Kidney (tissue), 14 donors: ENCODE measurements around the gene SNAP23. TPM values are rescaled to one million over a fixed set of nuclear protein-coding genes. Genes with fewer than 3 reads are reported as not detected.

Experiments
- DNase-seq, 5 donors: peaks; one replicate each; pipeline ENCODE4 v3.0.0-alpha.2; 2013 to 2020
- FAIRE-seq: peaks from 2 replicates; lab custom pipeline; 2012; peaks lifted over from hg19 to GRCh38; lab: Jason Lieb, UNC
- H3K27ac ChIP-seq, 2 donors: one replicate each; pipeline ENCODE4 v1.7.0; 2013; ENCODE audit warnings: low read depth in 2 of 2, low read length in 2 of 2, inconsistent platforms in 1 of 2
- H3K27me3 ChIP-seq: one replicate; pipeline ENCODE4 v1.7.1; 2013; ENCODE audit warnings: low read length, inconsistent platforms; ENCODE audit not compliant: control insufficient read depth, insufficient read depth
- H3K36me3 ChIP-seq, 3 donors: one replicate each; pipeline versions ENCODE4 v1.7.0 to v1.7.1; 2013; ENCODE audit warnings: low read length in 3 of 3, control low read depth in 1 of 3, inconsistent platforms in 1 of 3; ENCODE audit not compliant: insufficient read depth in 3 of 3, control insufficient read depth in 2 of 3
- H3K4me1 ChIP-seq, 3 donors: one replicate each; pipeline versions ENCODE4 v1.7.0 to v1.7.1; 2013; ENCODE audit warnings: low read length in 3 of 3, inconsistent platforms in 1 of 3, low read depth in 1 of 3; ENCODE audit not compliant: control insufficient read depth in 2 of 3, insufficient read depth in 2 of 3
- H3K4me3 ChIP-seq, 3 donors: one replicate each; pipeline versions ENCODE4 v1.7.0 to v1.8.1; 2013; ENCODE audit warnings: low read length in 3 of 3, control low read depth in 1 of 3, inconsistent platforms in 1 of 3
- H3K9ac ChIP-seq, 3 donors: one replicate each; pipeline versions ENCODE4 v1.7.0 to v1.7.1; 2013; ENCODE audit warnings: low read length in 3 of 3, control low read depth in 1 of 3, inconsistent platforms in 1 of 3
- H3K9me3 ChIP-seq, 3 donors: one replicate each; pipeline versions ENCODE4 v1.7.0 to v1.7.1; 2013; ENCODE audit warnings: low read length in 3 of 3, control low read depth in 1 of 3, inconsistent platforms in 1 of 3; ENCODE audit not compliant: control insufficient read depth in 2 of 3, insufficient read depth in 1 of 3
- intact Hi-C: fragments of 100-400 bp; cut with DNase I; formaldehyde crosslinking; loops from one replicate; pipeline ENCODE4 v1.11.1; 2022
- polyA plus RNA-seq: library from polyadenylated mRNA; stranded (reverse); fragments of 350-450 nt; fragmentation: Illumina TruSeq; extraction: RNeasy Lipid Tissue Mini Kit (QIAGEN cat#74804); gene quantifications from one replicate; pipeline ENCODE4 v1.2.3, GENCODE V29; 2014; ENCODE audit warnings: low read depth, low replicate concordance; ENCODE audit not compliant: insufficient read depth
- total RNA-seq: library from RNA; stranded (reverse); fragmentation: NEBNext Ultra II Directional; extraction: Animal tissue kit (Norgen Biotek cat#: 25700); gene quantifications from one replicate; pipeline ENCODE4 v1.2.1, GENCODE V29; 2021
- TF ChIP-seq, protein P1 (sequence below): IDR thresholded peaks from 3 replicates; pipeline ENCODE4 v1.5.1; 2012; ENCODE audit warnings: mild to moderate bottlenecking, moderate library complexity, borderline replicate concordance; ENCODE audit not compliant: insufficient read depth; ENCODE audit errors: extremely low read depth
- donor health status: control.
- donor health status: control.
- donor health status: control.
- donor health status: control.
- donor health status: control.
- donor health status: DM: yes; HTN: yes; CAD: no.
- donor health status: Normal renal cell carcinoma (clear cell type).

The SNAP23 gene
- total and polyA plus RNA-seq, 2 donors from 2014 or later: 34.1 to 55.0 TPM

DNA sequence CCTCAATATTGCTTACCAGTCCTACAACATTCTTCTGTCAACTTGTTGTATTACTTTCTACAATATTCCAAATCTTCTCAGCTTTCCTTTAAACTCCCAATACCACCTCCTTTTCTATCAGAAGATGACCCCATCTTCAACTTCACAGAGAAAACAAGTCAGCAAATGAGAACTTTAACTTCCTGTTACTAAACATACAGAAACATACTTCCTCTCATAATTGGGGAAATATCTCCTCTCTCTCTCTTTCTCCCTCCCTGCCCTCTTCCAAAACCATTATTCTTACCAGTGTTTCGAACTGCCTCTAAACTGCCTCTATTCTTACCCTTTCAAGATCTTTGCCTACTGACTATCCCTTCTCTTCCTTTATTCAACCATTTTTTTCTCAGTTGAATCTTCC is 1.8 kb upstream of the SNAP23 start:
- peaks cover 3 to 12% (median 9%) of the 10 kb centered on the region in 3 donors for H3K4me1 ChIP-seq
- intact Hi-C loops: no loop called here

DNA sequence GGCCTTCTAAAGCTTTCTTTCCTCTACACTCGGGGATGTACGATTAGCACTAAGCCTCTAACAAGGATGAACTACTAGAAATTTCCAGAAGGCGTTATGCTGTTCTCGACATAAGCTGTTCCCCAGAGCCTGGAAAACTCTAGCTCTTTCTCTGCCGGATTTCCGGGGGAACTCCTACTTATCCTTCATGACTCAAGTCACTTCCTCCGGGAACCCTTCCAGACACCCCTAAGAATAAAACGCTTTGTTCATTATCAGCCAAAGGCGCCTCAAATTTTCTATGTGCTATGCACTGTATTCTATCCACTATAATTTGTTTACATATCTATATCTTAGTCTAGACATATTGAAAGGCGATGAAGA is 455 bp upstream of the SNAP23 start:
- Histone ChIP-seq H3K9me3 (no peaks in the 10 kb centered on the region), H3K27me3 (no peaks in the 10 kb centered on the region), H3K4me3 (peak overlapping the region; percentile 89 to 99 (median 93)), H3K9ac (peak overlapping the region; percentile 83 to 97 (median 90)), H3K36me3 (no peaks in the 10 kb centered on the region), H3K27ac (peak overlapping the region; percentile 89 to 96), H3K4me1 (peaks cover 3 to 17% (median 10%) of the 10 kb centered on the region in 3 donors)
- no peak for FAIRE-seq
- intact Hi-C loops: no loop called here
- TF ChIP-seq, protein P1, sequence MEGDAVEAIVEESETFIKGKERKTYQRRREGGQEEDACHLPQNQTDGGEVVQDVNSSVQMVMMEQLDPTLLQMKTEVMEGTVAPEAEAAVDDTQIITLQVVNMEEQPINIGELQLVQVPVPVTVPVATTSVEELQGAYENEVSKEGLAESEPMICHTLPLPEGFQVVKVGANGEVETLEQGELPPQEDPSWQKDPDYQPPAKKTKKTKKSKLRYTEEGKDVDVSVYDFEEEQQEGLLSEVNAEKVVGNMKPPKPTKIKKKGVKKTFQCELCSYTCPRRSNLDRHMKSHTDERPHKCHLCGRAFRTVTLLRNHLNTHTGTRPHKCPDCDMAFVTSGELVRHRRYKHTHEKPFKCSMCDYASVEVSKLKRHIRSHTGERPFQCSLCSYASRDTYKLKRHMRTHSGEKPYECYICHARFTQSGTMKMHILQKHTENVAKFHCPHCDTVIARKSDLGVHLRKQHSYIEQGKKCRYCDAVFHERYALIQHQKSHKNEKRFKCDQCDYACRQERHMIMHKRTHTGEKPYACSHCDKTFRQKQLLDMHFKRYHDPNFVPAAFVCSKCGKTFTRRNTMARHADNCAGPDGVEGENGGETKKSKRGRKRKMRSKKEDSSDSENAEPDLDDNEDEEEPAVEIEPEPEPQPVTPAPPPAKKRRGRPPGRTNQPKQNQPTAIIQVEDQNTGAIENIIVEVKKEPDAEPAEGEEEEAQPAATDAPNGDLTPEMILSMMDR: no peak
- peak in 1 of 5 donors; percentile 81 for DNase-seq

More for the DNA sequence above, 1.8 kb upstream of the SNAP23 start:
- Histone ChIP-seq H3K9me3 (no peaks in the 10 kb centered on the region), H3K27me3 (no peaks in the 10 kb centered on the region), H3K9ac (no peak overlapping the region), H3K27ac (peak overlapping the region in 1 of 2 donors; percentile 49), H3K36me3 (no peaks in the 10 kb centered on the region), H3K4me3 (no peak overlapping the region)
- TF ChIP-seq, protein P1: no peak
- FAIRE-seq (no peak), DNase-seq (no peak)

DNA sequence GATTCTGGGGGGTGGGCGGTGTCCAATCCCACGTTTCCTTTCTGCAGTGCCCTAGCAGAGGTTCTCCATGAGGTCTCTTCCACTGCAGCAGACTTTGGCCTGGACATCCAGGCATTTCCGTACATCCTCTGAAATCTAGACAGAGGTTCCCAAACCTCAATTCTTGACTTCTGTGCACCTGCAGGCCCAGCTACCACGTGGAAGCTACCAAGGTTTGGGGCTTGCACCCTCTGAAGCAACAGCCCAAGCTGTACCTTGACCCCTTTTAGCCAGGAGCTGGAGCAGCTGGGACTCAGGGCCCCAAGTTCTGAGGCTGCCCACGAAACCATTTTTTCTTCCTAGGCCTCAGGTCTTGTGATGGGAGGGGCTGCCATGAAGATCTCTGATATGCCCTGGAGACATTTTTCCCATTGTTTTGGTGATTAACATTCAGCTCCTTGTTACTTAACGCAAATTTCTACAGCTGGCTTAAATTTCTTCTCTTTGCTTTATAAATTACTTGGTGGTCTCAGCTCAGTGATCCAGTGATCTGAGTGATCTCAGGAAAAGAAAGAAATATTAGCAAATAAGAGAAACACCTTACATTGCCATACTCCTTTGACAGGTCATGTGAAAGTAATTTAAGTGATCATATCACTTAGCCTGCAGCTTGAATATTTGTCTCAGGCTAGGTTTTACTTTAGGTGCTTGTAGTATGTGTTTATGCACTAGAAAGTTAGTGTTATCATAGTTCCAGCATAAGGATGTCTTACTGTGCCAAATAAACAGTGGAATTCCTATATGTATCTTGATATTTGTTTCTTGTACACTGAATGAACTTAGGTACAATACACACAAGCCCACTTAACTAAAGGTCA is 3.0 kb downstream of the SNAP23 start:
- Histone ChIP-seq H3K9me3 (no peaks in the 10 kb centered on the region), H3K9ac (no peak overlapping the region), H3K36me3 (no peaks in the 10 kb centered on the region), H3K4me3 (no peak overlapping the region), H3K4me1 (peaks cover 3 to 18% (median 10%) of the 10 kb centered on the region in 3 donors), H3K27ac (no peak overlapping the region), H3K27me3 (no peaks in the 10 kb centered on the region)
- FAIRE-seq (no peak), DNase-seq (no peak)
- TF ChIP-seq, protein P1: no peak
- intact Hi-C loops: no loop called here
